HT1080 (cell line): ENCODE measurements around the gene CATSPER2. TPM values are rescaled to one million over a fixed set of nuclear protein-coding genes. Genes with fewer than 3 reads are reported as not detected.
"Not testable (repeated sequence)": the region's sequence is repeated elsewhere in the genome, so short reads cannot be mapped to it uniquely, and the experiment has no call there.

Experiments
- DNase-seq: peaks from one replicate; pipeline ENCODE4 v3.0.0-alpha.2; 2015; ENCODE audit warnings: low read depth
- small RNA-seq: library from RNA; depleted of rRNA; stranded (forward); fragments of <200 nt; gene quantifications from one replicate; pipeline ENCODE3, GENCODE V24; 2014
- total RNA-seq: library from RNA; depleted of rRNA; stranded (reverse); fragments of >200 nt; shearing (Covaris generic); gene quantifications from 2 replicates; pipeline ENCODE4 v1.2.3, GENCODE V29; 2014; rRNA removed

CATSPER2 gene
- total RNA-seq, 1 experiment from 2014 or later: 0.03 TPM

DNA sequence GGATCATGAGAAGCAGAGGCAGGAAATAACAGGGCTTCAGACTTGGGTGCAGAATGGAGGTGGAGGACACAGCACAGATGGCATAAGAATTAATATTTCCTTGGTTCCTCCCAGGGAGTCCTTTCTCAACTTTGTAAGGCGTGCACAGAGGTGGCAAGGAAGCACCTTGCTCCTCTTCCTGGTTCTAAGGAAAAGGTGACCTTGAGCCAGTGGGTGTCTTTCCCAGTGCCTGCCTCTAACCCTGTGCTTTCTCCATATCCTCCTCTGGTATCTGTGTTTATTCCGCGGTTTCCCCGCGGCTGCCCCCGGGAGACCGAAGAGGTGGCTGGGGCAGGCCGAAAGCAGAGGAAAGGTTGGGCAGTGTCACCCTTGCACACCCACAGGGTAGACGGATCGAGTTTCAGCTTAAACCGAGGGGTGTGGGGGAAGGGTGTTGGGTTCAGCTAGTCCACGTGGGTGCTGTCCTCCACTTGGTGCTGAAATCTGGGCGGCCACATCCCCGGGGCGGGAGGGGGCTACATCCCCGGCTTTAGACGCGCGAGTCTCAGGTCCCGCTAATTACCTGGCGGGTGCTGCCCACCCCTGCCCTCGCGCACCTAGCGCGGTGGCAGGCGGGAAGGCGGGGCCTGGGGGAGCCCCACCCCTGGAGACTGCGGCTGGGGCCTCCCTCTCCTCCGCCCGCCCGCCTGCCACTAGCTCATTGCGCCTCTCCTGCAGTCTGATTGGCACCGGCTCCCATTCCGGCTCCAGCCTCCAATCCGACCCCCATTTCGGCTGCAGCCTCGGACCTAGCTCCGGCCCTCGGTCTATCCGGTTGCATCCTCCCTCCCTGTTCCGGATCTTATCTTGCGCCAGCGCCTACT lies 55.1 kb downstream of the CATSPER2 start, which contains the start of gene CKMT1B:
Gene CKMT1B (plus strand): TSS at position 700 of the 863 bp plus-strand sequence. CDS start 192 bp downstream, outside the sequence.
- not testable (repeated sequence) for DNase-seq

DNA sequence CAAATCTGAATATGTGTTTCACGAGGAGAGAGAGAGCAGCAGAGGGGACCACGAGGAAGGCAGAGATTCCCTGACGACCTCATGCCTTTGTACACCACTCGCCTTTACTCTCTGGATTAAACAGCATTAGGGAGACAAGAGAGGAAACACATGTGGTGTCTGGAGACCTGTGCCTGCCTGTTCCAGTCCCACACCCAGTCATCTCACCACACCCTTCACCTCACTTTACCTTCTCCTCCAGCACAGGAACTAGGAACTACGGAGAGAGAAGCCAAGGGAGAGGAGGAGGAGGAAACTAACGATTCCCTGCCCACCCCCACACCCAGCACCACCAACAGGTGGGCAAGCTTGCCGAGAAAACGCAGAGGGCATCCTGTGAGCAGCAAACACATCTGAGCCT lies 55.8 kb downstream of the CATSPER2 start:
- DNase-seq: not testable (repeated sequence)

DNA sequence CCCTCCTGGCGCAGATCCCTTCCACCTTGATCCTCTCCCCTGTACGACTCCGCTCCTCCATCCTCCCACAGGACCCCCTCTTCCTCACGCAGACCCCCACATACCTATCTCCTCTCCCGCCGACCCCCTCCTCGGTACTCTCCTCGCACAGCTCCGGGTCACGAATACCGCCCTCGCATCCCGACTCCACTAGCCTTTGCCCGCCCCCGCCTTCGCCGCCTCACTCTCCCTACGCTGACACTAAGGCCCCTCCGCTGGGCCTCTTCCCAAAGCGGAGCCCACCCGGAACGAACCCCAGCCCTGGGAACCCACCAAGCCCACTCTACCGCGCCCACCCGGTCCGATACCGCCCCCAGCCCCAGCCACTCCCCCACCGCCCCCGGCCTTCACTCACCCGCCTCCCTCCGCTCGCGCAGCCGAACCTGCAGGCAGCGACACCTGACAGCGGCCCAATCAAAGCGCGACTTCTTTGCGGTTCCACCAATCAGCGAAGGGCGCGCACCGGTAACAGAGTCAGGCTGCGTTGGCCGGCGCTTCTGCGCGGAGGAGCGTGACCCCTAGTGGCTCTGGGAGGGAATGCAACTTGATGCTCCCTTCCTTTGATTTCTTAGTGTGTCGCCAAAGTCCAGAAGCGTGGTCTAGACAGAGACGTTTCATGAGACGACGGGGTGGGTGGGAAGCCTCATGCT lies 58.7 kb downstream of the CATSPER2 start, which contains the start of gene PPIP5K1:
Gene PPIP5K1 (minus strand): TSS at position 431 of the 689 bp plus-strand sequence. CDS start 5,704 bp downstream, outside the sequence.
- DNase-seq: not testable (repeated sequence)

Small RNA genes within 50 kb of the gene (small RNA-seq; reads per million reads assigned to genes)
- gene PDIA3P2 (not detected), gene RNU6-554P (not detected), gene RNU6-610P (not detected)

Other genes starting within 250 kb of the CATSPER2 start
- 23.1 and 23.4 TPM in 2 replicates for gene TP53BP1, start 155.7 kb downstream of the CATSPER2 start, total RNA-seq
- gene MAP1A, start 131.2 kb downstream of the CATSPER2 start, total RNA-seq: 1.4 and 1.7 TPM in 2 replicates
- gene PPIP5K1, start 58.6 kb downstream of the CATSPER2 start, total RNA-seq: 4.1 and 6.7 TPM in 2 replicates
- gene CKMT1B, start 54.8 kb downstream of the CATSPER2 start, total RNA-seq: 0.20 and 0.27 TPM in 2 replicates
- gene STRC, start 30.0 kb downstream of the CATSPER2 start, total RNA-seq: not detected in 2 replicates
- 0.26 TPM in 1 of 2 replicates, not detected in the other for gene CKMT1A, start 45.0 kb upstream of the CATSPER2 start, total RNA-seq
- gene PDIA3, start 97.6 kb upstream of the CATSPER2 start, total RNA-seq: 113 and 216 TPM in 2 replicates
- 2.2 and 3.0 TPM in 2 replicates for gene ELL3, start 128.1 kb upstream of the CATSPER2 start, total RNA-seq
- 319 and 346 TPM in 2 replicates for gene SERF2, start 143.5 kb upstream of the CATSPER2 start, total RNA-seq
- gene SERINC4, start 151.4 kb upstream of the CATSPER2 start, total RNA-seq: 0.13 and 0.18 TPM in 2 replicates
- gene HYPK, start 151.8 kb upstream of the CATSPER2 start, total RNA-seq: 19.6 and 26.9 TPM in 2 replicates
- 21.7 and 23.8 TPM in 2 replicates for gene MFAP1, start 175.8 kb upstream of the CATSPER2 start, total RNA-seq
- 15.1 and 19.6 TPM in 2 replicates for gene WDR76, start 178.2 kb upstream of the CATSPER2 start, total RNA-seq